Heart right ventricle (tissue), 16 donors: ENCODE measurements around the gene THAP12. TPM values are rescaled to one million over a fixed set of nuclear protein-coding genes. Genes with fewer than 3 reads are reported as not detected.

Experiments
- ATAC-seq, 8 donors: fragments of 200-7000 bp; cut with Tn5 transposase; one replicate each; pipeline ENCODE4 v1.9.1; 2020; ENCODE audit warnings: mild to moderate bottlenecking in 8 of 8, moderate library complexity in 8 of 8, moderate number of reproducible peaks in 1 of 8
- DNase-seq, 2 donors: peaks; one replicate each; pipeline ENCODE4 v3.0.0-alpha.2; 2020
- H3K27ac ChIP-seq, 10 donors: fragments of 200-600 bp; sonication (generic) in 2 of 10; one replicate each; pipeline versions ENCODE4 v1.5.0 to v1.8.0; 2020 to 2022; ENCODE audit warnings: mild to moderate bottlenecking in 3 of 10
- H3K27me3 ChIP-seq, 7 donors: fragments of 200-600 bp; one replicate each; pipeline ENCODE4 v1.8.0; 2021 to 2022; ENCODE audit warnings: mild to moderate bottlenecking in 2 of 7
- H3K36me3 ChIP-seq, 9 donors: fragments of 200-600 bp; sonication (generic) in 1 of 9; one replicate each; pipeline versions ENCODE4 v1.5.0 to v1.8.0; 2020 to 2022; ENCODE audit warnings: mild to moderate bottlenecking in 2 of 9
- H3K4me1 ChIP-seq, 9 donors: fragments of 200-600 bp; sonication (generic) in 1 of 9; one replicate each; pipeline versions ENCODE4 v1.5.0 to v1.8.0; 2020 to 2022; ENCODE audit warnings: mild to moderate bottlenecking in 4 of 9
- H3K4me3 ChIP-seq, 10 donors: fragments of 200-600 bp; sonication (generic) in 2 of 10; one replicate each; pipeline versions ENCODE4 v1.5.0 to v1.8.0; 2020 to 2022; ENCODE audit warnings: mild to moderate bottlenecking in 7 of 10, moderate library complexity in 2 of 10
- H3K9me3 ChIP-seq, 11 donors: fragments of 200-600 bp in 10 of 11; sonication (generic) in 2 of 11; one replicate each; pipeline versions ENCODE4 v1.5.0 to v1.8.0; 2013 to 2022; ENCODE audit warnings: mild to moderate bottlenecking in 2 of 11, control low read depth in 1 of 11, moderate library complexity in 1 of 11
- WGBS, 2 donors: extraction: QIAGEN DNeasy Blood & Tissue Kit; methylation state at CpG; one replicate each; pipeline ENCODE4 v1.1.7; 2013; ENCODE audit warnings: inconsistent platforms in 1 of 2; 5-methylcytosine and 5-hydroxymethylcytosine counted together
- intact Hi-C, 10 donors: fragments of 100-400 bp; cut with DNase I; formaldehyde crosslinking; loops; one replicate each; pipeline versions ENCODE4 v1.11.1 to v1.14.2; 2022
- polyA plus RNA-seq, 2 donors: library from polyadenylated mRNA; stranded (reverse); fragments of 200-250 nt; gene quantifications; one replicate each; pipeline ENCODE4 v1.2.3, GENCODE V29; 2013
- total RNA-seq, 10 donors: library from RNA; stranded (reverse); fragmentation: NEBNext Ultra II Directional in 3 of 10; extraction: Animal tissue kit (Norgen Biotek cat#: 25700) in 3 of 10; gene quantifications; one replicate each; pipeline versions ENCODE4 v1.2.1 to v1.2.4, GENCODE V29; 2021 to 2023
- TF ChIP-seq, protein P1 (sequence below), 9 donors: fragments of 200-600 bp; sonication (generic) in 2 of 9; IDR thresholded peaks; one replicate each; pipeline versions ENCODE4 v1.5.0 to v1.8.0; 2021 to 2022; ENCODE audit warnings: antibody characterized with exemption in 9 of 9, mild to moderate bottlenecking in 5 of 9, moderate library complexity in 1 of 9
- donor health status: Arrhythmogenic right ventricular cardiomyopathy.
- donor health status: ischemic (EF 13 %, LVEDD 7.1; RV severe dilation, severe dysfunction).
- donor health status: healthy with polysubstance abuse.
- donor health status: DM: no; HTN: yes; CAD: no.
- donor health status: DM: no; HTN: no; CAD: no.
- donor health status: ischemic (EF 25% LVEDD 6.9; RV normal size, moderate dysfunction).
- donor health status: ischemic (EF 25% LVEDD 5.7; RV mildly dilated, moderate dysfunction).
- donor health status: healthy.
- donor health status: DM: yes; HTN: yes; CAD: no.
- donor health status: Ischemic cardiomyopathy.
- donor health status: ischemic (EF 35%, LVEDD 5.7; RV mildly dilated, moderate dysfunction).
- donor health status: nonischemic (EF 11% LVEDD 7.7; RV severe dilation, severe dysfunction).
- donor health status: DM: yes; HTN: yes; CAD: no.
- donor health status: PGD.
- donor health status: ischemic (EF 29% LVEDD 5.4; RV normal size, mild dysfunction).
- donor health status: nonischemic (EF 23%, LVEDD 6.1; RV moderate dilation, normal function).

Gene THAP12
- total and polyA plus RNA-seq, 12 donors = 11.2 to 25.8 (median 22.1) TPM

DNA sequence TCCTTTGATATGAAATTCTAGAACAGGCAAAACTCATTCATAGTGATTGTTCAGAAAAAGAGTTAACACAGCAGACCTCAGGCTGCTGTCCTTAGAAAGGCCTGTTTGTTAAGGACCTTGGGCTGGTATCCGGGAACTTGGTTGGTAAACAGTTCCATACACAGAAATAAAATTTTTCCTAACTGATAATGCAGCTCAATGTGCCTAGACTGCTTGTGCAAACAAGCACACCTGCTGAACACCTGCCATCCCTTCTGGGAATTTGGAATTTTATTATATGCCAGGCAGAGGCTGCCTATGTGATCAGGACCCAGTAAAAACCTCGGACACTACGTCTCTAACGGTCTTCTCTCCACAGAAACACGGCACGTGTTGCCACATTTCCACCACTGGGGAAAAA, 11.5 kb downstream of the THAP12 start:
- Histone ChIP-seq H3K9me3 (no peaks in the 10 kb centered on the region), H3K4me3 (no peak overlapping the region), H3K27me3 (no peaks in the 10 kb centered on the region), H3K4me1 (peaks cover 0 to 40% (median 31%) of the 10 kb centered on the region in 9 donors), H3K27ac (no peak overlapping the region), H3K36me3 (peaks cover 0 to 15% (median 5%) of the 10 kb centered on the region in 9 donors)
- WGBS, 2 donors = 80 to 86% methylated on average over 6 of the region's 6 CpGs
- intact Hi-C loops = no loop called here
- ATAC-seq (no peak), DNase-seq (no peak)
- TF ChIP-seq, protein P1, sequence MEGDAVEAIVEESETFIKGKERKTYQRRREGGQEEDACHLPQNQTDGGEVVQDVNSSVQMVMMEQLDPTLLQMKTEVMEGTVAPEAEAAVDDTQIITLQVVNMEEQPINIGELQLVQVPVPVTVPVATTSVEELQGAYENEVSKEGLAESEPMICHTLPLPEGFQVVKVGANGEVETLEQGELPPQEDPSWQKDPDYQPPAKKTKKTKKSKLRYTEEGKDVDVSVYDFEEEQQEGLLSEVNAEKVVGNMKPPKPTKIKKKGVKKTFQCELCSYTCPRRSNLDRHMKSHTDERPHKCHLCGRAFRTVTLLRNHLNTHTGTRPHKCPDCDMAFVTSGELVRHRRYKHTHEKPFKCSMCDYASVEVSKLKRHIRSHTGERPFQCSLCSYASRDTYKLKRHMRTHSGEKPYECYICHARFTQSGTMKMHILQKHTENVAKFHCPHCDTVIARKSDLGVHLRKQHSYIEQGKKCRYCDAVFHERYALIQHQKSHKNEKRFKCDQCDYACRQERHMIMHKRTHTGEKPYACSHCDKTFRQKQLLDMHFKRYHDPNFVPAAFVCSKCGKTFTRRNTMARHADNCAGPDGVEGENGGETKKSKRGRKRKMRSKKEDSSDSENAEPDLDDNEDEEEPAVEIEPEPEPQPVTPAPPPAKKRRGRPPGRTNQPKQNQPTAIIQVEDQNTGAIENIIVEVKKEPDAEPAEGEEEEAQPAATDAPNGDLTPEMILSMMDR (IDR thresholded peaks at IDR 0.05) = no peak

DNA sequence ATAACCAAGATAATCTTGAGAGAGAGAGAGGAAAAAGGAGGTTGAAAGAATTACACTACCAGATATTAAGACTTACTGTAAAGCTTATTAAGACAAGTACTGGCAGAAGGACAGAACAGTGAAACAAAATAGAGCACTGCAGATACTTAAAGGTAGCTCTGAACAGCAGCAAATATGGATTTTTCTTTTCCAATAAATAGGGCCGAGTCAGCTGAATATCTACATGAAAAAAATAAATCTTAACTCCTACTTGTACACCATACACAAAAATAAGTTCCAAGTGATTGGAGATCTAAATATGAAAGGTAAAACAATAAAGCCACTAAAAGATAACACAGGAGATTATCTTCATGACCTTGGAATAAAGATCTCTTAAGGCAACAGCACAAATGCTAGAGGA, 12.4 kb downstream of the THAP12 start:
- no peaks in the 10 kb centered on the region for H3K9me3 ChIP-seq
- TF ChIP-seq, protein P1 (IDR thresholded peaks at IDR 0.05) = no peak
- 53 to 70% methylated on average over 1 of the region's 1 CpG for WGBS, 2 donors
- H3K27ac ChIP-seq = no peak overlapping the region
- ATAC-seq (no peak), DNase-seq (no peak)
- intact Hi-C loops = no loop called here
- peaks cover 0 to 24% (median 6%) of the 10 kb centered on the region in 9 donors for H3K36me3 ChIP-seq
- H3K4me3 ChIP-seq = no peak overlapping the region
- H3K27me3 ChIP-seq = no peaks in the 10 kb centered on the region
- H3K4me1 ChIP-seq = peaks cover 0 to 40% (median 31%) of the 10 kb centered on the region in 9 donors

DNA sequence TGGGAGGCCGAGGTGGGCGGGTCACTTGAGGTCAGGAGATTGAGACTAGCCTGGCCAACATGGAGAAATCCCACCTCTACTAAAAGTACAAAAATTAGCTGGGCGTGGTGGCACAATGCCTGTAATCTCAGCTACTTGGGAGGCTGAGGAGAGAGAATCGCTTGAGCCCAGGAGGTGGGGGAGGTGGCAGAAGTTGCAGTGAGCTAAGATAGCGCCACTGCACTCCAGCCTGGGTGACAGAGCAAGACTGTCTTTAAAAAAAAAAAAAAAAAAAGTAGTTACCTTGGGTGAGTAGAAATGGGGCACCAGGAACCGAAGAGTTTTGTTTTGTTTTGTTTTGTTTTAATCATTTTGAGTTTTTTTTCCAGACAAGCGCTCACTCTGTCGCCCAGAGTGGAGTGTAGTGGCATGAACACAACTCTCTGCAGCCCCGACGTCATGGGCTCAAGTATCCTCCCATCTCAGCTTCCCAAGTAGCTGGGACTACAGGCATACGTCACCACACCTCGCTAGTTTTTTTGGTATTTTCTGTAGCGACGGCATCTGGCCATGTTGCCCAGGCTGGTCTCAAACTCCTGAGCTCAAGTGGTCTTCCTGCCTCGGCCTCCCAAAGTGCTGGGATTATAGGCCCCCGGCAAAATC, 15.8 kb downstream of the THAP12 start:
- peaks cover 0 to 34% (median 6%) of the 10 kb centered on the region in 9 donors for H3K36me3 ChIP-seq
- TF ChIP-seq, protein P1 (IDR thresholded peaks at IDR 0.05) = no peak
- no peak for DNase-seq

DNA sequence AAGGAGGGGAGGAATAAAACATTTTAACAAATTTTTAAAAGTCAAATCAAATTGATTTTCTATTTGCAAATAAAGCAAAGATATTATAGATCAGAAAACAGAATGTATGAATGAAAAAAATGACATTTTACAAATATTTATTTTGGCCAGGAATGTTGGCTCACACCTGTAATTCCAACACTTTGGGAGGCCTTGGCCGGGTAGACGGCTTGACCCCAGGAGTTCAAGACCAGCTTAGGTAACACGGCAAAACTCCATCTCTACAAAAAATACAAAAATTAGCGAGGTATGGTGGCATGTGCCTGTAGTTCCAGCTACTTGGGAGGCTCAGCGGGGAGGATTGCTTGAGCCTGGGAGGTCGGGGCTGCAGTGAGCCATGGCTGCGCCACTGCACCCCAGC, 18.2 kb downstream of the THAP12 start:
- Histone ChIP-seq H3K9me3 (no peaks in the 10 kb centered on the region), H3K36me3 (peaks cover 0 to 58% (median 10%) of the 10 kb centered on the region in 9 donors), H3K27ac (no peak overlapping the region), H3K27me3 (no peaks in the 10 kb centered on the region), H3K4me3 (no peak overlapping the region), H3K4me1 (peaks cover 0 to 39% (median 20%) of the 10 kb centered on the region in 9 donors)
- intact Hi-C loops = no loop called here
- WGBS, 2 donors = 96 to 98% methylated on average over 7 of the region's 7 CpGs
- DNase-seq (no peak), ATAC-seq (no peak)
- TF ChIP-seq, protein P1 (IDR thresholded peaks at IDR 0.05) = no peak

More for the DNA sequence above, 15.8 kb downstream of the THAP12 start:
- no peaks in the 10 kb centered on the region for H3K27me3 ChIP-seq
- H3K27ac ChIP-seq = no peak overlapping the region
- intact Hi-C loops = no loop called here
- H3K4me1 ChIP-seq = peaks cover 0 to 47% (median 35%) of the 10 kb centered on the region in 9 donors
- no peak for ATAC-seq
- H3K4me3 ChIP-seq = no peak overlapping the region
- 91 to 92% methylated on average over 16 of the region's 16 CpGs for WGBS, 2 donors
- H3K9me3 ChIP-seq = no peaks in the 10 kb centered on the region
